Measurements from ENCODE around the gene NME5.
A peak's percentile ranks its signal among the peaks of the same experiment; 100 is the strongest.

NME5 gene

GRCh38 chr5:138129347-138129746 is 9.9 kb downstream of the NME5 start:
- no peak for DNase-seq

GRCh38 chr5:138128334-138128733 is 10.9 kb downstream of the NME5 start:
- no peak for DNase-seq

- no peak for DNase-seq
These were observed 24.0 kb downstream of the NME5 start for GRCh38 chr5:138115254-138115653.

- DNase-seq = no peak
These were observed 27.3 kb downstream of the NME5 start for GRCh38 chr5:138111937-138112336.

GRCh38 chr5:138111181-138111580 is 28.0 kb downstream of the NME5 start:
- no peak for DNase-seq

- DNase-seq = peak; percentile 2
These were observed 28.8 kb downstream of the NME5 start for GRCh38 chr5:138110266-138110963.

GRCh38 chr5:138109463-138110265 is 29.6 kb downstream of the NME5 start:
- DNase-seq = no peak

GRCh38 chr5:138107213-138107612 is 32.0 kb downstream of the NME5 start:
- DNase-seq = no peak

GRCh38 chr5:138105709-138106108 is 33.5 kb downstream of the NME5 start:
- DNase-seq = no peak

GRCh38 chr5:138103319-138103637 is 36.0 kb downstream of the NME5 start:
- DNase-seq = no peak

GRCh38 chr5:138102454-138103318 is 36.5 kb downstream of the NME5 start:
- DNase-seq = no peak

GRCh38 chr5:138096997-138097828 is 42.0 kb downstream of the NME5 start:
- DNase-seq = no peak

- DNase-seq = no peak
These were observed 42.9 kb downstream of the NME5 start for GRCh38 chr5:138096363-138096762.

- no peak for DNase-seq
These were observed 43.9 kb downstream of the NME5 start for GRCh38 chr5:138095100-138095907.

- DNase-seq = no peak
These were observed 46.2 kb downstream of the NME5 start for GRCh38 chr5:138093036-138093435.

GRCh38 chr5:138092301-138092700 is 46.9 kb downstream of the NME5 start:
- DNase-seq = no peak

- no peak for DNase-seq
These were observed 47.5 kb downstream of the NME5 start for GRCh38 chr5:138091685-138092084.

GRCh38 chr5:138083702-138084101 is 55.5 kb downstream of the NME5 start, which contains the start of gene WNT8A:
Gene WNT8A (plus strand): TSS chr5:138084033. CDS start chr5:138084128, 95 bp downstream.
- no peak for DNase-seq

- no peak for DNase-seq
These were observed 57.2 kb downstream of the NME5 start for GRCh38 chr5:138082033-138082432.

GRCh38 chr5:138078006-138078643 is 61.1 kb downstream of the NME5 start:
- DNase-seq = no peak

GRCh38 chr5:138077064-138077696 is 62.0 kb downstream of the NME5 start:
- DNase-seq = peak; percentile 26
